Uterus (tissue), 4 donors: ENCODE results near the gene RGS6. TPM values are rescaled to one million over a fixed set of nuclear protein-coding genes. Genes with fewer than 3 reads are reported as not detected.

ENCODE experiments used
- DNase-seq, 2 donors: peaks; one replicate each; pipeline ENCODE4 v3.0.0-alpha.2; 2019 to 2020
- H3K27ac ChIP-seq, 2 donors: fragments of 200-600 bp; sonication (generic); 1 replicate in 1 of 2; 2 replicates in 1 of 2; pipeline ENCODE4 v1.5.1; 2016 to 2018
- H3K27me3 ChIP-seq, 2 donors: fragments of 200-600 bp; sonication (generic); one replicate each; pipeline ENCODE4 v1.5.1; 2018 to 2019; ENCODE audit warnings: control low read depth in 1 of 2
- H3K36me3 ChIP-seq, 2 donors: fragments of 200-600 bp; sonication (generic); one replicate each; pipeline ENCODE4 v1.5.1; 2019; ENCODE audit warnings: control low read depth in 1 of 2
- H3K4me1 ChIP-seq, 2 donors: fragments of 200-600 bp; sonication (generic); one replicate each; pipeline ENCODE4 v1.5.1; 2018 to 2019; ENCODE audit warnings: control low read depth in 1 of 2
- H3K4me3 ChIP-seq, 2 donors: fragments of 200-600 bp; sonication (generic); 1 replicate in 1 of 2; 2 replicates in 1 of 2; pipeline ENCODE4 v1.5.1; 2018 to 2019; ENCODE audit warnings: mild to moderate bottlenecking in 1 of 2
- H3K9me3 ChIP-seq, 2 donors: fragments of 200-600 bp; sonication (generic); one replicate each; pipeline ENCODE4 v1.5.1; 2019; ENCODE audit warnings: control low read depth in 1 of 2
- POLR2A ChIP-seq, 2 donors: fragments of 450-650 bp; IDR thresholded peaks; one replicate each; pipeline ENCODE4 v1.6.1; 2016; ENCODE audit warnings: antibody characterized with exemption in 2 of 2, mild to moderate bottlenecking in 1 of 2, moderate library complexity in 1 of 2
- intact Hi-C: fragments of 100-400 bp; cut with DNase I; formaldehyde crosslinking; loops from one replicate; pipeline ENCODE4 v1.15.1; 2023; ENCODE audit warnings: low total_unique reads
- total RNA-seq, 4 donors: library from RNA; depleted of rRNA in 3 of 4; stranded (reverse); fragments of >200 nt in 3 of 4; gene quantifications; one replicate each; pipeline versions ENCODE4 v1.1.0 to v1.2.4, GENCODE V29; 2014 to 2023
- TF ChIP-seq, protein P1 (sequence below), 4 experiments: fragments of 200-600 bp in 2 of 4; fragments of 450-650 bp in 2 of 4; sonication (generic) in 2 of 4; IDR thresholded peaks; one replicate each; pipeline ENCODE4 v1.5.1; 2016 to 2019; ENCODE audit warnings: antibody characterized with exemption in 4 of 4, mild to moderate bottlenecking in 2 of 4, moderate library complexity in 1 of 4
- donor health status: DM: yes; HTN: yes; CAD: no.

Gene RGS6
- total RNA-seq, 4 donors from 2014 or later: 1.0 to 7.4 (median 6.2) TPM; not detected in 1

GRCh38 chr14:72182708-72183432 lies 250.6 kb downstream of the RGS6 start:
- no peak for TF ChIP-seq POLR2A (IDR thresholded peaks at IDR 0.05)
- TF ChIP-seq, protein P1, sequence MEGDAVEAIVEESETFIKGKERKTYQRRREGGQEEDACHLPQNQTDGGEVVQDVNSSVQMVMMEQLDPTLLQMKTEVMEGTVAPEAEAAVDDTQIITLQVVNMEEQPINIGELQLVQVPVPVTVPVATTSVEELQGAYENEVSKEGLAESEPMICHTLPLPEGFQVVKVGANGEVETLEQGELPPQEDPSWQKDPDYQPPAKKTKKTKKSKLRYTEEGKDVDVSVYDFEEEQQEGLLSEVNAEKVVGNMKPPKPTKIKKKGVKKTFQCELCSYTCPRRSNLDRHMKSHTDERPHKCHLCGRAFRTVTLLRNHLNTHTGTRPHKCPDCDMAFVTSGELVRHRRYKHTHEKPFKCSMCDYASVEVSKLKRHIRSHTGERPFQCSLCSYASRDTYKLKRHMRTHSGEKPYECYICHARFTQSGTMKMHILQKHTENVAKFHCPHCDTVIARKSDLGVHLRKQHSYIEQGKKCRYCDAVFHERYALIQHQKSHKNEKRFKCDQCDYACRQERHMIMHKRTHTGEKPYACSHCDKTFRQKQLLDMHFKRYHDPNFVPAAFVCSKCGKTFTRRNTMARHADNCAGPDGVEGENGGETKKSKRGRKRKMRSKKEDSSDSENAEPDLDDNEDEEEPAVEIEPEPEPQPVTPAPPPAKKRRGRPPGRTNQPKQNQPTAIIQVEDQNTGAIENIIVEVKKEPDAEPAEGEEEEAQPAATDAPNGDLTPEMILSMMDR (IDR thresholded peaks at IDR 0.05): no peak
- no peak for DNase-seq
- H3K4me1 ChIP-seq: no peaks in the 10 kb centered on the region
- no peaks in the 10 kb centered on the region for H3K9me3 ChIP-seq
- no peak overlapping the region for H3K27ac ChIP-seq
- no peaks in the 10 kb centered on the region for H3K36me3 ChIP-seq
- H3K27me3 ChIP-seq: no peaks in the 10 kb centered on the region
- H3K4me3 ChIP-seq: no peak overlapping the region
- intact Hi-C loops: no loop called here

DNA sequence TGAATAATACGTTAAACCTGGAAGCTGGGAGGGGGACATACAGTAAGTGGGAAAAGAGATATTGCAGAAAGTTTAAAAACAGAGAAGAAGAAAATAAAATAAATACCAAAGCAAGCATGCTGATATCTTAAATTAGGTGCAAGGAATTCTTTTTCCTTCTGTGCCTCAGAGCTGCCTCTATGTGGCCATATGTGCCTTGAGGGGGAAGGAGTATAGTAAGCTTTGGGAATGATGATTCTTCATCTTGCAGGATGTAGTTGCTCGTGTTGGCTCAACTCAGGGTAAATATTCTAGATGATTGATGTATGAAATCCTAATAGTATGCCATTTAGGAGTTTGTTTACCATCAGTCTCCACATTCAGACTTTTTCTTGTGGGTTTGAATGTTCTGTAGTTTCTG lies 251.4 kb downstream of the RGS6 start:
- H3K9me3 ChIP-seq: no peaks in the 10 kb centered on the region
- H3K27ac ChIP-seq: no peak overlapping the region
- intact Hi-C loops: no loop called here
- no peaks in the 10 kb centered on the region for H3K27me3 ChIP-seq
- no peaks in the 10 kb centered on the region for H3K4me1 ChIP-seq
- no peak for DNase-seq
- no peak overlapping the region for H3K4me3 ChIP-seq
- TF ChIP-seq POLR2A (IDR thresholded peaks at IDR 0.05): no peak
- TF ChIP-seq, protein P1 (IDR thresholded peaks at IDR 0.05): no peak
- no peaks in the 10 kb centered on the region for H3K36me3 ChIP-seq

DNA sequence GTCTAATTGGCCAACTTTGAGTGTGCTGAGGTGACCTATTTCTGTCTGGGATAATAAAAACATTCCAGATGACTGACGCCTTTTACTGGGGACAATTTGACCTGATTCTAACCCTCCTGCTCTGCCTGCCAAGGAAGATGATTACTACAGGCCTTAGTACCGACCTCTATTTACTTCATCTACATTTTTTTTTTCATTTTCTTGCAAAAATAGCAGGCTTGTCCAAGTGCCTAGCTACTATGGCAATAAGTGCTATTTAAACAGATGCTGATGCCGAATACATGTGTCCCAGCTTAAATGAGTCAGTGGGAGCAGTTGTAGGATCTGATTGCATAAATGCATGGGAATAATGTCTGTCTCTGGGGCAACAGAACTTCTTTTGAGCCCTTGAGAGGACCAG lies 254.3 kb downstream of the RGS6 start:
- Histone ChIP-seq H3K27ac (no peak overlapping the region), H3K27me3 (no peaks in the 10 kb centered on the region), H3K4me1 (no peaks in the 10 kb centered on the region), H3K9me3 (no peaks in the 10 kb centered on the region), H3K4me3 (no peak overlapping the region), H3K36me3 (no peaks in the 10 kb centered on the region)
- TF ChIP-seq, protein P1 (IDR thresholded peaks at IDR 0.05): no peak
- TF ChIP-seq POLR2A (IDR thresholded peaks at IDR 0.05): no peak
- DNase-seq: no peak
- intact Hi-C loops: no loop called here

DNA sequence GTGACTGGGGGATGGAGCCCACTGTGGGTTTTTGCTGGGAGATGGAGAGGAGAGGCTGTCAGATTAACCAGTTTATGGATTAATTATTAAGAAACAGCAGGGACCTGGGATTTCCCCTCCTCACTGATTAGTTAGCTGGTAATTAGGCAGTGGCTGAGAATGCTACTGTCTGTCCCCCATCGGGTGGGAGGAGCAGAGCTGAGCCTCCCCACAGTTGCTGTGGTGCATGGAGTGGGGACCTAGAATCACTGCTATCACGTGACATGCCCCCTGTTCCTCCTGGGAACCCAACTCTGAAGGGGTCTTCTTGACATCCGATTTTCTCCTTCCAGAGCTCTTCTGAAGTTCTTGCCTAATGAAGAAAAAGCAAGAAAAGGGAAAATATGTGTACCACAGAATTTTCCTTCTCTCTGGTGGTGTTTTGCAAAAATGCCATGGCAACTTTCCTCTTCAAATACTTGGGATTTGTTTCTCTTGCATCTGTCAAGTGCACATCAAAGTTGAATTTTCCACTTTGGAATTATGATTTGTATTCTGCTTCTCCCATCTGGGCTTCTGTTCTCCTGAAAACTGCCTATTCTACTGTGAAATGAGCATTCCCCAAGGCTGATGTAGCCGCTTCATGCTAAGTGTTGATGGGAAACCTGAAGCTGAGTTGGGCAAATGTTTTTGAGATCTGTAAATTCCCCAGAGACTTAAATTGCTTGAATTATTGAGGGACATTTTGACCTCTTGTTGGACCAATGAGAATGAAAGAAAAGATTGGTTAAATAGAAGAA lies 264.2 kb downstream of the RGS6 start:
- no peaks in the 10 kb centered on the region for H3K9me3 ChIP-seq
- TF ChIP-seq, protein P1 (IDR thresholded peaks at IDR 0.05): no peak
- TF ChIP-seq POLR2A (IDR thresholded peaks at IDR 0.05): no peak
- no peaks in the 10 kb centered on the region for H3K4me1 ChIP-seq
- no peak for DNase-seq
- no peaks in the 10 kb centered on the region for H3K36me3 ChIP-seq
- intact Hi-C loops: no loop called here
- H3K27ac ChIP-seq: no peak overlapping the region
- no peaks in the 10 kb centered on the region for H3K27me3 ChIP-seq
- no peak overlapping the region for H3K4me3 ChIP-seq

DNA sequence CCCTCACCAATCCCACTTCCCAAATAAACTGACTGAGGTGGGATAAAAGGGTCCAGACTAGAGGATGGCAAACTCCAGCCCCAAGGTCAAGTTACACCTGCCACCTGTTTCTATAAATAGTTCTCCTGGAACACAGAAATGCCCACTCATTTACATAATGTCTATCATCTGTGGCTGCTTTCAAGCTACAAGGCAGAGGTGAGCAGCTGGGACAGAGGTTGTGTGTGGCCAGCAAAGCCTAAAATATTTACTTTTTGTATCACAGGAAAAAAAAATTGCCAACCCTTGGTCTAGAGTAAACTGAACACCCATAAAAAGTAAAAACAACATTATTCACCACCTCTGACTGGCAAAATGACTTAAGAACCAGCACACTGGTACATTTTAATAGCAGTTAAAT lies 269.4 kb downstream of the RGS6 start:
- H3K27me3 ChIP-seq: no peaks in the 10 kb centered on the region
- H3K36me3 ChIP-seq: no peaks in the 10 kb centered on the region
- H3K4me1 ChIP-seq: no peaks in the 10 kb centered on the region
- H3K27ac ChIP-seq: no peak overlapping the region
- DNase-seq: no peak
- H3K9me3 ChIP-seq: no peaks in the 10 kb centered on the region
- no peak overlapping the region for H3K4me3 ChIP-seq
- no peak for TF ChIP-seq POLR2A (IDR thresholded peaks at IDR 0.05)
- TF ChIP-seq, protein P1 (IDR thresholded peaks at IDR 0.05): no peak
- intact Hi-C loops: no loop called here
